NAMALWA (cell line): ENCODE results near the gene PCNX2.

Experiments
- DNase-seq: peaks from one replicate; pipeline ENCODE4 v3.0.0-alpha.2; 2015; ENCODE audit warnings: low spot score

Gene PCNX2

DNA sequence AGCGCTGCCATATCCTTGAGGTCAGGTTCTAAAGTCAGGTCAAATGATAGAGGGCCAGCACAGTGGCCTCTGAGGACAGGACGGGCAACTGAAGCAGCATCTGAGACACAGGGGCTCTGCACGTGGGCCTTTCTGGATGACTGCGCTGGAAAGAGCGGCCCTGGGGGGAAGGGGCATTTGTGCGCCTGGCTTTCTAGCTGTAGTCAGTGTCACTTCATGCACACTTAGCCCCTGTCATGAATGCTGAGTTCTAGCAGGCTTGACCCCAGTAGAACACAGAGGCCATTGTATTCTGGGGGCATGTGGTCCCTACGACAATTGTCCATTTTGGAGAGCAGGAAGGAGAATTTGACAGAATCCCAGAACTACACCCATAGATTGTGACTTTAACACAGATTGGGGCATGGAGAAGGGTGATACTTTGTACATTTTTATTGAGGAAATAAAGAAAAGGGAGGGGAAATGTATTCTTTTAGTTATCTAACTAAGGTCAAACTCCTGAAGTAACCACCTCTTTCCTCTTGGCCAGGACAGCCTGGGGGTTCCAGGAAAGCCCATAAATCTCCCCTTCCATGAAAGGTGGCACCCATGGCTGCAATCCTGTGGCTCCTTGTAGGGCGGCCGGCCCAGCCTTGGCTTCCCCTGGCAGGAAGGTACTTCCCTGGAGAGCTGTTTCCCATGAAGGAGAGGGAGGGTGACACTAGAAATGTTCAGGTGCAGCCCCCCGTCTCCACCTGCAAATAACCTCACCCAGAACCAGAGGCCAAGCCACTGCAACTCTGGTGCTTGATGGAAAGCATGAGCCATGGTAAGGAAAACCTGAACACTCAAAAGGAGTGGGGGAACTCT is 310.7 kb downstream of the PCNX2 start:
- no peak for DNase-seq

DNA sequence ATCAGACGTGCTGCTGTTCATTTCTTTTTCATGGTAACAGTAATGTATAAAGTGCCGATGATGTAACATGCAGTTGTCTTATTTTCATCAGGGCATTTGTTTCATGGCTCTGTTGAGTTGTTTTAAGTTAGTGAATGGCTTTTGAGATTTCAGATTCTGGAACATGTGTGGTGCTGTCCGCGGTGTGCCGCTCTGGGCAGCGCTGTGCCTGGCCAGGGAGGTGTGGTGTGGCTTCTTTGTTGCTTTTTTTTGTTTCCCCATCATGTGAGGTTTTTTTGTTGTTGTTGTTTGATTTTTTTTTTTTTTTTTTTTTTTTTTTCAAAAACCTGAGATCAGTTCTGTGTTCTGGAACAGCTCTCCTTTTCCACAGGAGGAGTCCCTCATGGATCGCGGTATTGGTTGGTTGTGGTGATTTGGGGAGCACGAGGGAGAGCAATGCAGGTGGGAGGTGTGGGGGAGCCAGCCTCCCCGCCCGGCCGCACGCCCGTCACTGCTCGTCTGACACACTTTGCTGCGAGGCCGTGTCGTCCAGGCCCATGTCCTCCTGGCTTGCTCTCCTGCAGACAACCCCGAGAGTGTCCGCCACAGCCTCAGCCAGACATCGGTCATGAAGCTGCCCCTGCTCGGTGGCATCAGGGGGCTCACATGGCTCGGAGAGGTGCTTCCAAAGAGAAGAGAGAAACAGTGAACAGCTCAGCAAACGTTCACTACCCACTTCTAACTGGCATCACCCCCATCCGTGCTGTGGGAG is 311.5 kb downstream of the PCNX2 start:
- DNase-seq: no peak

DNA sequence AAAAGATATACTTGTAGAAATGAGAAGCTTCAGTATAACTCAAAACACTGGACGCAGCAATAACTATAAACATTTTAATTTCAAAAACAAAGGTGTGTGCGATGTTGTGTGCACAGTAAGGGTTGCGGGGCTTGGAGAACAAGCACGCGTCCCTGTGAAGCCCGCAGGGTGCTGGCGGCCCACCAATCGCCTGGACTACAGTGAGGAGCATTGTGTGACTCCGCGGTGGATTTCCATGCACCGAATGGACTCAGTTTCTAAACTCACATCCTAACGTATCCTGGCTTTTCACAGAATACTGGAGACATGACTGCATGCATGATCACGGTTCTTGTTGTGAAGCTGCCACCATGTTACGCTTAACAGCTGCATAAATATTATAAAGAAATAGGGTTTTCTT is 312.1 kb downstream of the PCNX2 start:
- no peak for DNase-seq

DNA sequence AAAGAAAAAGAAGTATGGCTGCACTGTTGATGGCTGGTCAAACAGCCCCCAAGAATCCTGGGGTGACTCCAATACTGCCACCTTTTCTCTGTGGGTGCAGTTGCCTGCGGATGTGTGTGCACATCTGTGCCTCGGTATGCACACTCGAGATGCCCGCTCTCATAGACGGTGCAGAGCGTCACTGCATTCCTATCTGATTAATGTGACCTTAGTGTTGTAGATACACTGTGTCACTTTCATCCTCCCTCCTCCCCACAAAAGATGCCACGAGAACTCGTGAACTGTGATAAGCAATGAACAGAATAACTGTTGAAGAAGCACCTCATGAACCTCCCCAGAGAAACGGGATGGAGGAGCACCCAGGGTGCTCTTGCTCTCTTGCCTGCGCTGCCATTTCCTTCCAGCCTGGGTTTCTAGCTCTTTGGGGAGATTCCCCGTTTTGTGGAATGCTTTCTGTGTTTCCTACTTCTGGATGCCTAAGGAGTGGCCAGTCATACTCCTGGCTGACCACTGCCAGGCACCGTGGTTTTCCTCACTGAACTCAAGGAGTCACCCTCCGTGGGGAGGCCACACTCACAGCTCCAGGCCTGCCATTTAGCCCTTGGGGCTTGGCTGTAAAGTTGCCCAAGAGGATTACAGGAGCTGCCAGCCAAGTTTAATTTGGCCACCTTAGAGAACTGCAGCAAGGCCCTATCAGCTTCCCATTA is 313.1 kb downstream of the PCNX2 start:
- no peak for DNase-seq

DNA sequence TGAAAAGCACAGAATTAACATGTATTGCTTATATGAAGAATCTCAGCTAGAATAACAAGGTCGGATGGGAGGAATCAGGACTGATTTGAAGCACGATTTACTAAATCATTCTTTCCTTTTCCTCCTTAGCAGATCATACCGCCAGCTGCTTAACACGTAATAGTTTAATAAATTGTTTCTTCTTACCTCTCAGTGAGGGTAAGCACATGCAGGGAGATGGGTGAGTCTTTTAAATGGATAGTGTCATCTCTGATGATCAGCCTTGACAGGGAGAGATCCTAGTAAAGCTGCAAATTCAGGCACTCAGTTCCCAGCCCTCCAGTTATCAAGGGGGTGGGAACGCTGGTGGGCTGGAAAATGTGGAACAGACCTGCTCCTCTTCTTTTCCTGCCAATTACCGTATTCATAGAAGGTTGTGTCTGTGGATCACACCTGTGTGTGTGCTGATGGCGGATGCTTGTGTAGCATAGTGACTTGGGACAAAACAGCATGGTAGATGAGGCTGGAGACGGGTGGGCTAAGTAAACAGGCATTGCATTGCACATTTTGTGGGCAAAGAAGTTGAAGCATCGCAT is 314.5 kb downstream of the PCNX2 start:
- no peak for DNase-seq

DNA sequence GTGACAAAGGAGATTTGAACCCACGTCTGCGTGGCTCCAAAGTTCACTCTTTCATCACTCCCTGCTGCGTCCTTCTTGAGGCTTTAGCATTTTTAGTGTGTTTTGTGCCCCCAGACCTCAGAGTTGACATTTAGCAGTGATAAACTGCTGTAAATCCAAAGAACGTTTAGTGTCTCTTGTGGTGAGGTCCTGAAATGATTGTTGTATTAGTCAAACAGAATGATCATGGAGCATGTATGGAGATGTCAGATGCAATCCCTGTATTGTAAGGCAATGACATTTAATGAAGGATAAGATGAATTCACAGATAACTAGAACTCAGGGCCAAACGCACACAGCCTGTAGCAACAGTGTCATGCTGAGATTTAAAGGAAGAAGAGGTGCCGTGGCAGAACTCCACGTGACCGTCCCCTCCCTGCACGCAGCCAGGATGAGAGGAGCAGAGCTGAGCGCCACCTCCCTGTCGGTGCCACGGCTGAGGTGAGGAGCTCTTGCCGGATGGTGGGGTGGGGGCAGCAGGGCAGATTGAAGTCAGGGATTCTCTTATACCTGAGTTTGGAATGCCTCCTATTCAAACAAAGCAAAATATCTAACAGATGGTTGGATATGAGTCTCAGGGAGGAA is 315.1 kb downstream of the PCNX2 start:
- no peak for DNase-seq

DNA sequence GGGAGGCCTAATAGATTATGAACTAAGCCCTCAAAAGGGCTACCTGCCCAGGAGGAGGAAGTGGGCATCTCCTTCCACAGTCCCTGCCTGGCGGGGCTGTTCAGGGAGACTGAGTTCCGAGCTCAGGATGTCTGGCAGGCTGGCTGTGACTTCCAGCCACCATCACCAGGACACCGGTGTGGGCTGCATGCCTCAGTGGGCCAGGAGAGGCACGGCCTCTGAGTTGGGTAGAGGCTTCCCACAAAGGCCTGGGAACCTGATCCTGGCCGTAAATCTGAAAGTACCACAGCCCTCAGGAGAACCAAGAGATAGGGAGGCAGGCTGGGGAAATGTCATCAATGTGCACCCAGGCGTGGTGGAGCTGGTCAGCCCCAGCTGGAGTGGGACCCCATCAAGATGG is 316.0 kb downstream of the PCNX2 start:
- DNase-seq: no peak

DNA sequence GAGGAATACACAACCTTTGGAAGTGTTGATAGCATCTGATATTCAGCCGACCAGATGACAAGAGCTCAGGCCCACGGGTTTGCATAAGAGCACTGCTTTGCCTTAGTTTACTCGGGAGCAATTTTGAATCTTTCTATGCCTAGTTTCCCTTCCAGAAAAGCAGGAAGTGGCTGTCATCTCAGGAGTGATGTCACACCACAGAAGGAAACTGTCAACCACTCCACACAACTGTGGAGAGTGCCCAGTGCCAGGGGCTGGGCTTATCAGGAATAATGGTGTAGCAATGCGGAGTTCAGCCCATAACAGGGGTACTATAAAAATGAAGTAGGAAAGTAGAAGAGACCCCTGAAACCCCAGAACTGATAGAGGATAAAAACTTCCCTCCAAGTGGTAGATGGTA is 316.7 kb downstream of the PCNX2 start:
- DNase-seq: no peak

DNA sequence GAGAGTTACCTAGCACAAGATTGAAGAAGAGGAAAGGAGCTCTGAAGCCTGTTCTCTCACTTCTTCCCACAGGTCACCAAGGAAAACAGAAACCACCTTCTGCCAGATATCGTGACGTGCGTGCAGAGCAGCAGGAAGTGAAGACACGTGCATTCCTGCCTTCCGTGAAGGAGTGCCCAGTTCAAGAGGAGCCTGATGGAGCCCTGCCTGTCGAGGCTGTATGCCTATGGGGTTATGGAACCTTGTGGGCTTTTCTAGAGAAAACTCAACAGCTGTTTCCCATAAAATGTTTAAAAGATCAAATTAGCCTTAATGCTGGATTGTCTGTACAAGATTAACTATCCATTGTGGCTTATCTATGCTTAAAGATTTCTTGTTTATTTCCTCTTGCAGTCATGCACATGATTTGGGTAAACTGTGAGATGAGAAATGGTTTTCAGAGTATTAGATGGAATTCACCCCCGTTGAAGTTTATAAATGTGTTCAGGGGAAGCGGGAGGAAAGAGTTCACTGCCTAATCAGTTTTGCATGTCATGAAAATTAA is 317.4 kb downstream of the PCNX2 start:
- no peak for DNase-seq

DNA sequence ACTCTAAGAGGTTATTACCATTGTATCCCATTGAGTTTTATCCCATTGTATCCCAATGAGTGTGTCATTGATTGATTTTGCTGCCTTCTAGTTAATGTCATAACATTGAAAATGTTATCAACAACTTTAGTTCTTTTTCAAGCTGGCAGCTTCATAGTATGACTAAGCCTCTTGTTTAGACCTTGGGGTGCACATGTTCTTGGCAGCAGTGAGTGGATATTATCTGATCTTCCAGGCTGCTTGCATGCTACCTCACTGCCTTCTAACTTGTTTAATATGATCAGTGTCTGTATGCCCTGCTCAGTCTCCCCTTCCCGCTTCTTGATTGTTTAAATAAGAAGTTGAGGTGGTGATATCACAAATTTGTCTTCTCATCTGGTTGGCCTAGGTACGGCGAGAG is 320.6 kb downstream of the PCNX2 start:
- no peak for DNase-seq

DNA sequence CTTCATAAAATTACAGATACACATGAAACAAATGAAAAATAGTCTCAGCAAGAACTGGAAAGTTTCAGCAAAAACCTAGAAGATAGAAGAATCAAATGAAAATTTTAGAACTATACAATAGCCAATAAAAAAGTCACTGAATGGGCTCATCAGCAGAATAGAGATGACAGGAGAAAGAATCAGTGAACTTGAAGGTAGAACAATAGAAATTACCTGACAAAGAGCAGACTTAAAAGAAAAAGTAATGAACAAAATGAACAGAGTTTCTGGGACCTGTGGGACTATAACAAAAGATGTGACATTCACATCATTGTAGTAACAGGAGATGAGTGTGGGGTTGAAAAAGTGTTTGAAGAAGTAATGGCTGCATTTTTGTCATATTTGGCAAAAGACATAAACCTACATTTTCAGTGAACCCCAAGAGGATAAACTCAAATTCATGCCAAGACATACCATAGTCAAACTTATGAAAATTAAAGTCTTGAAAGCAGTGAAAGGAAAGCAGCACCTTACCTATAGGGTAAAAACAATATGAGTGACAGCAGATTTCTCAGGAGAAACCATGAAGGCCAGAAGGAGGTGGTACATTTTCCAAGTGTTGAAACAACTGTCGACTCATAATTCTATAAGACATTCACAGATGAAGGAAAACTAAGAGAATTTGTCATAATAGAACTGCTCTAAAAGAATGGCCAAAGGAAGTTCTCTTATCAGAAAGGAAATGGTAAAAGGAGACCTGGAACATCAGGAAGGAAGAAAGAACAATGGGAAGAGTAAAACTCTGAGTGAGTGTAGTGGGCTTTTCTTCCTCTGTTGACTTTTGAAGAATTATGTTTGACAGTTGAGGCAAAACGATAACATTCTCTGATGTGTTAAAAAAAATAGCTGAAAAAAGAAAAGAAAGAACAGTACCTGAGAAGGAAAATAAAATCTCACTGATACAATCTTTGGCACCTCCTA is 321.6 kb downstream of the PCNX2 start:
- DNase-seq: no peak

DNA sequence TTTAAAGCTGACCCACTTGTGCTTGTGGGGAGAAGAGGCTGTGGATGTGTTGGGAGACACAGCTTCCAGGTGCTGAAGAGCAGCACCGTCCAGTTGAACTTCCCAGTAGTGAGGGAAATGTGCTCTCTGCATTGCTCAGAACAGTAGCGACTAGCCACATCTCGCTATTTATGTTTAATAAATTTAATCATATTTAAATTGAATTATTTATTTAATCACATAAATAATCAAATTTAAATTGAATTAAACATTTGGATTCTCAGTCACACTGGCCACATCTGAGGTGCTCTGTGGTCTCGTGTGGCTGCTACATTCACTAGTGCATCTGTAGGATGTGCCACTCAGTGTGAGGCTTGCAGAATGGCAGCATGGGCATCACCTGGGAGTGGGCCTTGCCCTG is 325.0 kb downstream of the PCNX2 start:
- DNase-seq: no peak

DNA sequence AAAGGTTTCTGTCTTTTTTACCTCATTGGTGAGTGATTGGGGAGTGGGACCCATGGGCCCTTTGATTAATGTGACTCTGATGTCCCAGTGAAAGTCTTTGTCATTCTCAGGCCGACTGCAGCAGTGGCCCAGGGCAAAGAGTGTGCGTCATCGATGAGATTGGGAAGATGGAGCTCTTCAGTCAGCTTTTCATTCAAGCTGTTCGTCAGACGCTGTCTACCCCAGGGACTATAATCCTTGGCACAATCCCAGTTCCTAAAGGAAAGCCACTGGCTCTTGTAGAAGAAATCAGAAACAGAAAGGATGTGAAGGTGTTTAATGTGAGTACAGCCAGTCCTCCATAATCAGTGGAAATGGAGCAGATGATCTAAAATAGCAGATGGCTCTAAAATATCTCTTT is 325.7 kb downstream of the PCNX2 start:
- no peak for DNase-seq

DNA sequence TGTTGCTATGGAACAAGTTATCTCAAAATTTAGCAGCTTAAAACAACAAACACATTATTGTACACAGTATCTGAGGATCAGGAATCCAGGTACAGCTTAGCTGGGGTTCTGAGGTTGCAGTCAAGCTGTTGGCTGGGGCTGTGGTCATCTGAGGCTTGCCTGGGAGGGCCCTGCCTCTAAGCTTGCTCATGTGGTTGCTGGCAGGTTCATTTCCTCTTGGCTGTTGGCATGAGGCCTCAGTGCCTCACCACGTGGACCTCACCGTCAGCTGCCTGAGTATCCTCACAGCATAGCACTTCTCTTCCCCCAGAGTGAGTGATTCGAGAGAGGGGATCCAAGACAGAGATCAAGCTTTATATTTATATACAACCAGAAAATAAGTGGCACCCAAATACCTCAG is 326.6 kb downstream of the PCNX2 start:
- DNase-seq: no peak

DNA sequence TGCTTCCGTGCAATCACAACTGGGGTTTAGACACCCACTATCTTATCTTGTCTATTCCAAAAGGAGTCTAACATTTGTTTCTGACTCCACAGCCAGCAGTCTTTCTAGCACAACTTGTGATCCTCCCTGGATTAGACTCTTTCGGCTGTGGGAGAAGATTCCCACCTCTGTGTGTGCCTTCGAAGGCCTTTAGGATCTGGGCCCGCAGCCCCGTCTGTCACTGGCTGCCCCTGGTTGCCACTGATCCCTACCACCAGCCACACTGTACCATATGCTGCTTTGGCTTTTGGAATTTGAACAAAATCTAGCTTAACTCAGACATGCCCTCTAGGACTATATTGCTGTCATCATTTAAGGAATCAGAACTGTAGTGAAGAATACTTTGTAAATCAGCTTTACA is 327.1 kb downstream of the PCNX2 start:
- no peak for DNase-seq

DNA sequence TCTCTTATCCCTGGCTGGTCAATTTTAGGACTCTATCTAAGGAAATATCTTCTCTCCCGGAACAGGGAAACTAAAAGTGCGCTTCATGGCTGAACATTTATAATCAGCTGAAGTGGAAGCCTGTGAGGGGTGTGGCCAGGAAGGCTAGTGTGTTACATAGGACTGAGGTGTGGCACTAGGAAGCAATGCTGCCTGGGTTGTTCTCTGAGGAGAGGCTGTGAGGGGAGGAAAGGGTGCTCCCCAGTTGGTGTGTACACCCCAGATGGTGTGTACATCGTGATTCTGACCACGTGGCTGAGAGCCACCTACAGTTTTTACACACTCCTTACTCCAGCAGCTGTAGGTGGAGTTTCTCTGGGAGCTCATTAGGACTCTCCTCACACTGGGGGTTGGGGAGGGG is 328.9 kb downstream of the PCNX2 start:
- no peak for DNase-seq

DNA sequence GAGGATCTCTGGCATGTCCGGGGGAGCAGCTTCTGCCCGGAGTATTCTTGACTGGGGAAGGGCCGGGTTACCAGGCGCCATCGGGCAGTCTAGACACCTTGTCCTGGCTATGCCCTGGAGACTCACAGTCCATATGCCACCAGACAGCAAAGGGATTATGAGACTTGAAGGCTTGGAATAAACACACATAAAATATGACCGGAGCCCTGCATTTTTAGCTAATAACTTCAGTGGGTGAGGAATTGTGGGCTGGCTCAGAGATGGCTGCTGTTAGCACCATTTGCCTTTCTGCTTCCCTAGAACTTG is 329.7 kb downstream of the PCNX2 start:
- DNase-seq: no peak

DNA sequence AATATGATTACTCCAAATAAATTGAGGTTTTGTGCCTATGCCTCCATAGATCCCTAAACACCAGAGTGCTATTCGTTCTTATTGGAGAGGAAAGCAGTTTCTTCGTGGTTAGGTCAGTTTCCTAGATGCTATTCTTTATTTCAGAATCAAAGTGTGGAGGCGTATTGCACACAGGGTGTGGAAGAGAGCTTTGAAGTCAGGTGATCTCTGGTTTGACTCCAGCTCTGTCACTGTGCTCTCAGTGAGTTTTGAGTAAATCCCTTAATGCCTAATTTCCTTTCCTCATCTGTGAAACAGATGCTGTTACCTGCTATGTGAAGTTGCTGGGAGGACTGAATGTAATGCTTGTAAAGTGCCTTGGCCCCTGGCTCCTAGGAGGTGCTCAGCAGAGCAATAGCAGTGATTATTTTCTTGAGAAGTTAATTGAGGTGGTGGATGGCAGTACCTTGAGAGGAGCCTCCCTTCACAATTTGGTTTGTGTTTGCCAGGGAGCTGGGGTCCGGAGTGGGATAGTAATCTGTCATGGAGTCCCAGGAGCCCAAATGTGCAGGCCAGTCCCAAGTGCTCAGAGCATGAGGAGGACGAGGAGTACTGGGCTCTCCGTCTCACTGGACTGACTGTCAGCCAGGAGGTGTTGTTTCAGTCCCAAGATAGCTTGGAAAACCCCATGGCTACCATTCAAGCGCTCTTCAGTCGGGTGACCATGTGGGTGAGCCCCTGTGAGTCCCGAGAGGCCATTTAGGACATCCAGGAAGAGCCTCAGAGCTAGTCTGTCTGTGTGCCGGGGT is 330.2 kb downstream of the PCNX2 start:
- no peak for DNase-seq

DNA sequence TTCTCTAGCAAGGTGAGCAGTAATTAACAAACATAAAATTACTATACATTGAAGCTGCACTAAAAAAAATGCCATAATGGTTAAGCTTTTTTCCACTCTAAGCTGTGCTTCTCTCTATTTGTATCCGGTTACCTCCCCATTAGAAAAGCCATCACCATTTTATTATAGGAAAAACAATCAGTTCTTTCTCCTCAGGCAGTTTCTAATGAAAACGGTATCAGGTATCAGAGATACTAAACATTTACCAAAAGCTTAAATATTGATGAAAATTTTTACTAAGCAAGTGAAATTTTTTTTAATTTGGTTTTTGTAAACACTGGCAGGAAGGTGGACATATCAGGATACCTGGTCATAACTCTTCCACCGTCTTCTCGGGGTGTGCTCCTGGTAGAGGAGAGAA is 330.9 kb downstream of the PCNX2 start:
- no peak for DNase-seq
